ENCODE results near the gene STON2. TPM values are rescaled to one million over a fixed set of nuclear protein-coding genes. Genes with fewer than 3 reads are reported as not detected.
"Not testable (repeated sequence)": the region's sequence is repeated elsewhere in the genome, so short reads cannot be mapped to it uniquely, and the experiment has no call there.

Gene STON2
- polyA plus RNA-seq, 1 donor, result 20.5 TPM

- no peak for DNase-seq
Measured at GRCh38 chr14:81382517-81383225, 17.5 kb downstream of the STON2 start.

GRCh38 chr14:81380009-81380408 is 20.1 kb downstream of the STON2 start:
- DNase-seq, result not testable (repeated sequence)

- no peak for DNase-seq
Measured at GRCh38 chr14:81371802-81372201, 28.3 kb downstream of the STON2 start.

DNA sequence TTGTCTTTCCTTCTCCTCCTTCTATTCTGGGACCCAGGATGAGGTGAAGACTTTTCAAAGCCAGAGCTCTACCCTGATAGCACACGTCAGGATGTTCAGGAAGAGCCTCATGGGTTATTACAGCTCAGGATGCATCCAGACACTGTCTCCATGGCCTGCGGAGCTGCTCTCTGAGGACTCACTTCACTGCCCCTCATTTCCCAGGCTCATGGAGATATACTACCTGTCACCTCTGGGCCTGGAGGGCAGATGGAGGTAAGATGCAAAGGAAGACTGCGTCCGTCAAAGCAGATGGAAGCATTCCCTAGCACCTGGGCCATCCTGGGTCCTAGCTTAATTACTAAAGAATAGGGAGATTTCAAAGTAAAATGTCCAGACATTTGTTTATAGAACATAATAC is 32.6 kb downstream of the STON2 start:
- no peak for DNase-seq

DNA sequence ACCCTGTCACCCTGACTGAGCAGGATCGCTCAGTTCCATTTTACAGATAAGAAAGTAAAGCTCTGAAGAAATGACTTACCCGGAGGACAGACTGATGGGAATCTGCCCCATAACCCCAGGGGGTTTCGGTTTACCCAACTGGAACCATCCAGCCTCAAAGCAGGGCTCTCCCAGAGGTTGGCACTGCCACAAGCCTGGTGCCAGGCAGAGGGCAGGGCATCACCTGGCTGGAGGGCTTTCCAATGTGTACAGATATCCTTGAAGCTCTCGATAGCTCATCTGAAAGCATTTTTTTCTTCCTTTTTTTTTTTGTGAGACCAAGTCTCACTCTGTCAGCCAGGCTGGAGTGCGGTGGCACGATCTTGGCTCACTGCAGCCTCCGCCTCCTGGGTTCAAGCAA is 33.2 kb downstream of the STON2 start:
- no peak for DNase-seq

DNA sequence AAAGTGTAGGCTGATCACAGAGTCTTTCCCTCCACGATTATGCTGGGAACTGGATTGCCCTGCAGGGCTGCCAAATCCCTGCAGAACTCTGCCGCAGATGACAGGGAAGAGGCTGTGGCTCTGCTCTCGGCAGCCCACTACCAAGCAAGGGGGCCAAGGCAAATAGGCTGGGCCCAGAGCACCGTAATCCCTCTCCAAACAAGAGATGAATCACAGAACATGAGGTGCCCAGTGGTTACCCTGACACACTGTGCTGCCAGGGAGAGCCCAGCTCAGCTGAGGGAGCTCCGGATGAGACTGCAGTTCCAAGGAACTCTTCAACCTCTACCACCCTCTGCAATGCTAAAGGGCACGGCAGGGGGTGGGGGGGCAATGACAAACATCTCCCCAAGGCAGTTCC is 33.9 kb downstream of the STON2 start:
- DNase-seq, result no peak

GRCh38 chr14:81363746-81364378 is 36.3 kb downstream of the STON2 start:
- peak; percentile 40 for DNase-seq

- no peak for DNase-seq
Measured at GRCh38 chr14:81353691-81354323, 46.3 kb downstream of the STON2 start.

GRCh38 chr14:81352413-81352812 is 47.7 kb downstream of the STON2 start:
- DNase-seq, result no peak

DNA sequence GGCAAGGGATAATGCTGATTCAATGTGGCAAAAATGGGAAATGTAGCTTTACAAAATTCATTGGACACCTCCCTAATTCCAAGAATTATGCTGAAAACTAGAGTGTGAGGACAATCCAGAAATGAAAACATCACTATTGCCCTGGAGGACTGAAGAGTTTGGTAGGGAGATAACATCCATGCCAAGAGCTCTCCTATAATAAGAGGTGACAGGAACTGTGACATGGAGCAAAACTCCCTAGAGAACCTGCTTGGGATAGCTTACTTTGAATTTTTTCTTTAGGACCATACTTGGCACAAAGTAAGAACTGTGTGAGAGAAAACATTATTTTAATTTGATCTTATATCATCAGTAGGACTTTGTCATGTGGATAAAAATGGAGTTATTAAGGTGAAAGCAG is 48.9 kb downstream of the STON2 start:
- no peak for DNase-seq

GRCh38 chr14:81350344-81351130 is 49.6 kb downstream of the STON2 start:
- DNase-seq, result no peak

GRCh38 chr14:81348061-81348460 is 52.1 kb downstream of the STON2 start:
- no peak for DNase-seq

DNA sequence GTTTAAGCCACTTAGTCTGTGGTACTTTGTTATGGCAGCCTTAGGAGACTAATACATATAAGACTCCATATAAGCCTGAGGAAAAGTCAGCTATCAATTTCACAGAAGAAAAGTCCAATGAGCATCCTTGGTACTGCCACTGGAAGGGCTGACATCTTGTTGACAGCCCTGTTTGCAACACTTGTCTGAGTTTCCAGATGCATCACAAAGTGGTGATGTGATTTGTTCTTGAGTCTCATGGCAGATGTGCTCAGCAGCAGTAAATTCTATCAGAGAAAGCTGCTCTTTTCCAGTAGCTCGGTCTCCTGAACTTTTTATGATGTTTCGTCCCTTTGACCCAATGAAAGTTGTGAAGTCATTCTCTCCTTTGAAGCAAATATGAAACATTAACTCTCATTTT is 54.3 kb downstream of the STON2 start:
- DNase-seq, result no peak

DNA sequence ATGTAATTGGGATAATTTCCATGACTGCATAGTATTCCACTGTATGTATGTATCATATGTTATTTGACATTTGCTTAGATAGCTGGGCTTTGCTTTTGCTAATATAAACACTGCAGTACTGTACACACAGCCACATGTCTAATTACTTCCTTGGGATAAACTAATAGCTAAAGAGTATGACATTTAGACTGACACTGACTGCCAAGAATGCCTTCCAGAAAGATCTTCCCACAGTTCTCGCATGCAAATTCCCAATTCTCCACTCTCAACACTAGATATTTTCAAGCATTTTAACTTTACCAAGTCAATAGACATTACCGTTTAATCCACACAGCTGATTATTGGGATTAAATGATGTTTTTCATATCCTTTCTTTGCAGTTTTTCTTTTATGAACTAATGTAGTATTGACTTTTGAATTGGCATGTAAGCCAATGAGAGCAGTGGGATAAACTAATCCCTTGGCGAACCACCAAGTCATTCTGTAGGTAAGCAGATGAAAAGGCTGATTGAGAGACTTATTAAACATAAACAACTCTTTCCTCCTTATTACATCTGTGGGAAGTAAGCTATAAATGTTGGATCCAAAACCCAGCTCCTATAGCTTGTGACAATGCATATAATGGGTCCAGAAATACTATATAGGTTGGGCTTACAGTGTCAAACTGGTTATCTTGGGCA is 55.5 kb downstream of the STON2 start:
- no peak for DNase-seq

GRCh38 chr14:81343701-81344100 is 56.4 kb downstream of the STON2 start:
- DNase-seq, result no peak

DNA sequence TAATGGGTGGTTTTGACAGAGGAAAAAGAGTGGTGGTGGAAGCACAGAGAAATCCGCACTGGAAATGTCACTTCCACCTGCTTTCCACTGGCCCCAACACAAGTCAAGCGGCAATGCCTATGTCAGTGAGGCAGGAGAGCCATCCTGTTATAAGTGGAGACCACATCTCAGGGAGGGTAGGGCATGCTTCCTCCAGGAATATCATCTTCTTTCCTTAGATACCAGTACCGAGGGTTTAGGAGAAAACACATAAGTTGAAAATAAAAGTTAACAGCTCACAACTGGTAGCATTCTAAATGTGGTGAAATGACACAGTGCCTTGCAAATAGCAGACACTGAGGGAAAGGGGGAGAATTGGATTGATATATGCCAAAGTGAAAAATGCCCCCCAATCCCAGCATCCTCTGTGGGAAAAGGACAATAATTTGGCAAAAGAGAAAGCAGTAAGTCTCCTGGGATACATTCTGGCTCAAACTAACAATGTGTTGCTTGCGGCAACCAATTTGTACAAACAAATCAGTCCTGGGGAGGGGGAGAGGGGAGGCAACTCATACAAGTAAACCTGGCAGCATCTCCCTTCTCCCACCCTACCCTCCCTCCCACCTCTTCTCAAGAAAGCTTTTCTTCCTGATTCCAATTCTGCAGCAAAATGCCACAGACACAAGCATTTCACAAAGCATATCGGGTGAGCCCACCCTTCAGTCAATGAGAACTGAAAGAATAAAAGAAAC is 57.1 kb downstream of the STON2 start:
- no peak for DNase-seq

- DNase-seq, result no peak
Measured at GRCh38 chr14:81341781-81342180, 58.3 kb downstream of the STON2 start.

GRCh38 chr14:81341370-81341769 is 58.8 kb downstream of the STON2 start:
- DNase-seq, result no peak

- DNase-seq, result no peak
Measured at GRCh38 chr14:81340201-81340600, 59.9 kb downstream of the STON2 start.

DNA sequence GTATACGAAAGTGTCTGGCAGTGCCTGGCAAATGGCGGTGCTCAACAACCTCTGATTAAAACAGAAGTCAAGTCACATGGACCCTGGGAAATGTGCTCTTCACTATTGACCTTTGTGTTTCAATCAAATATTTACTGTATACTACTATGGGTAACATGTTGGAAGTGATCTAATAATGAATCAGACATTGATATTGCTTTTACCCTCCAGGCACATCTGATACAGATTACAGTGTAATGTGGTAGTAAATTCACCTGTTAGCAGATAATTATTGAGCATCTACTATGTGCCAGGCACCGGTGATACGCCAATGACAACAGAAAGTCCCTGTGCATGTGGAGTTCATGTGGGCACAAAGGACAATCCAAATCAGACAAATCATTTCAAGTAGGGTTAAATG is 63.1 kb downstream of the STON2 start:
- no peak for DNase-seq

DNA sequence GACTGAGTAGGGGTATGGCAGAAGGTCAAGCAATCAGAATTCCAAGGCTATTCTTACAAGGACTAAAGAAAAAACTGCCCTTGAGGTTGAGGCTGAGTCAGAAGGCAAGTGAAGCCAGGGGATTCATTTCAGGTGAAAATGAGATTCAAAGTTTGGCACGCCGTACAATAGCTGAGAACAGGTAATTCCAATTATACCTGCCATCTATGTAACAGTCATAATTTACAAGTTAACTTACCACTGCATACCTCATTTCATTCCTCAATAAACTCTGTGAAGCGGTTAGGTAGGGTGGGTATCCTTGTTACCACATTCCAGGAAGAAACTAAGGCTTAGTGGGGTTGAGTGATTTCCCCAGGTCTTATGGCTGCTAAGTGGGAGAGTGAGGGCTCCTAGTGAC is 64.1 kb downstream of the STON2 start:
- no peak for DNase-seq

DNA sequence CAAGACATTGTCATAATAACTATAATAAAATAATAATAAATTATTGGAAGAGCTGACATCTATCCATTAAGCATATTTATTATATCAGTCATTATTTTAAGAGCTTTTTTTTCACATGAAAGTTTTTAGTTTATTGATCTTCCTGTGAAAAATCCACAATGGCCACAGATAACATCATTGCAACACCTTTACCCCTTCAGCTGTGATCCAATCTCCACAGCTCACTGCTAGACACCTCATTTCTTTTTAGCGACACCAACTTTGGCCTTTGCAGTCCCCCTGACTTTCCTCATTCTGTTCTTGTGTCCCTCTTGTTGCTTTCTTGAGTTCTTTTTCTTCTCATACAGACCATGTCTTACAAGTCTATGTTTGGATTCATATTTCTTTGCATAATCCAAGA is 67.4 kb downstream of the STON2 start:
- no peak for DNase-seq

All from hindlimb muscle (tissue), 1 donor.